Hematopoietic multipotent progenitor cell treated with erythropoietin and hydrocortisone succinate and interleukin-3 and kit ligand, for 15 days (in vitro differentiated cells): ENCODE measurements around the gene CASR.

ENCODE experiments used
- DNase-seq: peaks from one replicate; pipeline ENCODE4 v3.0.0-alpha.2; 2015; ENCODE audit warnings: low spot score

CASR gene

DNA sequence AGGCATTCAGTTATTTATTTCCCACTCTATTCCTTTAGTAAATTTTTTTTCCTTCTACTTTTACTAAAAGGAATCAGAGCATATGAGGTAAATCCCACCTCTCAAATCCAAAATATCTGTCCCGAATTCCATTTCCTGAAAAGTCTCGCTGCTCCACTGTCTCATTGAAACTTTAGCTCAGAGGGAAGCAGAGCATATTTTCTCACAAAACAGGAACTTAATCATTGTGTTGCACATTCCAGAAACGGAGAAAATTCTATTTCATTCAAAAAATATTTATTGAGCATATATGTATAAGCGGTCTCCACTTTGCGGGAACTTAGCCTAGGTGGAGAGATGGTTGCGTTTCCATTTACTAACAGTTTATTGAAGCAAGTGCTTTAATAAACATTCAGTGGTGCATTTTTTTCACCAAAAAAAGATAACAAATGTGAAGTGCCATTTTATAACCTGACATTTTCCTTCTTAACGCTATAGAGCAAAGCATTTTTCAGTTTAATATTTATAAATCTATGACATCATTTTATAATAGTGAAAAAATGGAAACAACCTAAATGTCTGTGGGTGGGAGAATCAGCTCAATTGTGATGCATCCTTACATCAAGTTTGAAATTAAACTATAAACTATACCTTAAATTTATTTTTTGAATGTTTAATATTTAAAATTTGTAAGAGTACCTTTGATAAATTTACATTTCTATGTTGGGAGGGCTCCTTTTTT, 74.3 kb downstream of the CASR start:
- DNase-seq = no peak

GRCh38 chr3:122258757-122259371, 75.4 kb downstream of the CASR start:
- peak; percentile 5 for DNase-seq

GRCh38 chr3:122260206-122260605, 76.7 kb downstream of the CASR start:
- no peak for DNase-seq

DNA sequence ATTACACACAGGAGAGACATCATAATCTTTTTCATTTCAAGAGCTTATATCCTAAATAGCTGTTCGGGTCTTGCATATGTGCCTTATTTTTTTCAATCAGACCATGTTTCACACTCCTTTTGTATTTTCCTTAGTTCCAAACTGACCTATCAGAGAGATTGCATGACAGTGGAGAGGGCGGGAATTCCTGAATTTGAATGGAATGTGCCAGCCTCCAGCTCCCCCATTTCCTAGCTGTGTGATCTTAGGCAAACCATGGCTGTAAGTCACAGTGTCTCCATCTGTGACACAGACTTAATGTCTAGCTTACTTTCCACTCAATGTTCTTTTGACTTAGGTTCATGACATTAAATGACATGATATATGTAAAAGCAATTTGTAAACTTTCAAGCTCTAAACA, 79.6 kb downstream of the CASR start:
- DNase-seq = no peak

- DNase-seq = no peak
Measured at GRCh38 chr3:122263974-122264588, 80.6 kb downstream of the CASR start.

- no peak for DNase-seq
Measured at GRCh38 chr3:122265957-122266356, 82.5 kb downstream of the CASR start.

DNA sequence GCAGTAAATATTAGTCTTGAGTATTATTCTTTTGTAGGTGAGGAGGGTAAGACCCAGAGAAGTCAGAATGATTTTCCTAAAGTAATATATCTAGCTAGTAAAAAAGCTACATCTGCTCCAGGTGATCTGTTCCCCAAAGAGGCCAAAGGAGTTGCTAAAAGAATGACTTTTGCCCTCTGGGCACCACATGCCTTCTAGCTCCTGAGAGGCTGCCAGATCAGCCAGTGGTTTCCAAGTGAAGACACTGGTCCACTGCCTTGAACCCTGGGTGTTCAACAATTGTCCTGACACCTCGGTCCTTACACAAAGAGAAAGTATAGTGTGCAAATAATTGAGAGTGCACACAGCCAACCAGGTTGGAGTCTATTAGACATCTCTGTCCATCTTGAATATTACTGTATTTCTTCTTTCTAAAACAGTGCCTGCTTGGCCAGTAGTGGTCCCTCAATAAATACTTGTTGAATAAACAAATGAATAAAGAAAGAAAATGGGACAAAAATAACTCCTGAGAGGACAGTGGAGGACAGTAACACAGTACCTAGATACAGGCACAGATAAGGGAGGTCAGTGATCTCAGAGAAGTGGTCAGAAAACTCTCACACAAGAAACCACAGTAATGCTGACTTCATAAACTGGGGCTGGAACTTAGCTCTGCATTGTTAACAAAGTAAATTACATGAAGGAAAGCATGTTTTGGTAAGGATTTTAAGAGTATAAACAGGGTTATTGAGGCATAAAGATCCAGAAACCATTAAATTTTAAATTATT, 85.0 kb downstream of the CASR start:
- DNase-seq = no peak

DNA sequence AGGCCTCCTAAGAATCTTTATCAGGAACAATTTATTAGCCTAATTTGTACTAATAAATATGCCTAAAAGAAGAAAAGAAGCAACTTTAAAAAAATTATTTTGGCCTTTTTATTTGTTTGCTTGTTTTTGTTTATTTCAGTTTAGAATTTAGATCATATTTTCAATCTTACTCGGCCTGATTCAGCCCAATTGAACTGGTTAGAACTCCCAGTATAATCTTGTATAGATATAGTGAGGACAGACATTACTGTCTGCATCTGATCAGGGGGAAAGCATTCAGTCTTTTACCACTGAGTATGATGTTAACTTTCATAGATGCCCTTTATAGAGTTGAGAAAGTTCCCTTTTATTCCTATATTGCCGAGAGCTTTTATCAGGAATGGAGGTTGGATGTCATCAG, 85.6 kb downstream of the CASR start:
- DNase-seq = no peak

- DNase-seq = no peak
Measured at GRCh38 chr3:122271246-122271898, 87.9 kb downstream of the CASR start.

- DNase-seq = no peak
Measured at GRCh38 chr3:122272879-122273278, 89.4 kb downstream of the CASR start.

DNA sequence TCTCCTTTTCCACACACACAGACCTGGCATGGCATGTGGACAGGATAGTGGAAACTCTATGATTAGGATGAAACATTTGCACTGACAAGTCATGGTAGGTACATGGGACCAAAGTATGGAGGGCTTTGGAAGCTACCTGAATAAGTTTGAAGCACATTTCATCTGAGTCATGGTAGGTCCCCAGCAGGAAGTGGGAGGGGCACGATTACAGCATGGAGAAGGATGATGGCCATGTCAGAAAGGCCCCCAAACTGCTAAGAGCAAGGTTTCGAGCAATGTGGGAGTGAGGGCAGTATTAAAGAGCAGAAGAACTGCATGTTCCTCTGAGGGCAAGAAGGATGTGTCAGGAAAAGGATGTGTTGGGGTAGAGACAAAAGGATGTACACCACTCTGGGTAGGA, 90.0 kb downstream of the CASR start:
- no peak for DNase-seq

- no peak for DNase-seq
Measured at GRCh38 chr3:122281891-122282290, 98.4 kb downstream of the CASR start.

DNA sequence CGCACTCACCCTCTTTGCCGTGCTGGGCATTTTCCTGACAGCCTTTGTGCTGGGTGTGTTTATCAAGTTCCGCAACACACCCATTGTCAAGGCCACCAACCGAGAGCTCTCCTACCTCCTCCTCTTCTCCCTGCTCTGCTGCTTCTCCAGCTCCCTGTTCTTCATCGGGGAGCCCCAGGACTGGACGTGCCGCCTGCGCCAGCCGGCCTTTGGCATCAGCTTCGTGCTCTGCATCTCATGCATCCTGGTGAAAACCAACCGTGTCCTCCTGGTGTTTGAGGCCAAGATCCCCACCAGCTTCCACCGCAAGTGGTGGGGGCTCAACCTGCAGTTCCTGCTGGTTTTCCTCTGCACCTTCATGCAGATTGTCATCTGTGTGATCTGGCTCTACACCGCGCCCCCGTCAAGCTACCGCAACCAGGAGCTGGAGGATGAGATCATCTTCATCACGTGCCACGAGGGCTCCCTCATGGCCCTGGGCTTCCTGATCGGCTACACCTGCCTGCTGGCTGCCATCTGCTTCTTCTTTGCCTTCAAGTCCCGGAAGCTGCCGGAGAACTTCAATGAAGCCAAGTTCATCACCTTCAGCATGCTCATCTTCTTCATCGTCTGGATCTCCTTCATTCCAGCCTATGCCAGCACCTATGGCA, 100.5 kb downstream of the CASR start:
- no peak for DNase-seq

DNA sequence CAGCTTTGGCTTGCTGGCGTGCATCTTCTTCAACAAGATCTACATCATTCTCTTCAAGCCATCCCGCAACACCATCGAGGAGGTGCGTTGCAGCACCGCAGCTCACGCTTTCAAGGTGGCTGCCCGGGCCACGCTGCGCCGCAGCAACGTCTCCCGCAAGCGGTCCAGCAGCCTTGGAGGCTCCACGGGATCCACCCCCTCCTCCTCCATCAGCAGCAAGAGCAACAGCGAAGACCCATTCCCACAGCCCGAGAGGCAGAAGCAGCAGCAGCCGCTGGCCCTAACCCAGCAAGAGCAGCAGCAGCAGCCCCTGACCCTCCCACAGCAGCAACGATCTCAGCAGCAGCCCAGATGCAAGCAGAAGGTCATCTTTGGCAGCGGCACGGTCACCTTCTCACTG, 101.0 kb downstream of the CASR start:
- DNase-seq = no peak

DNA sequence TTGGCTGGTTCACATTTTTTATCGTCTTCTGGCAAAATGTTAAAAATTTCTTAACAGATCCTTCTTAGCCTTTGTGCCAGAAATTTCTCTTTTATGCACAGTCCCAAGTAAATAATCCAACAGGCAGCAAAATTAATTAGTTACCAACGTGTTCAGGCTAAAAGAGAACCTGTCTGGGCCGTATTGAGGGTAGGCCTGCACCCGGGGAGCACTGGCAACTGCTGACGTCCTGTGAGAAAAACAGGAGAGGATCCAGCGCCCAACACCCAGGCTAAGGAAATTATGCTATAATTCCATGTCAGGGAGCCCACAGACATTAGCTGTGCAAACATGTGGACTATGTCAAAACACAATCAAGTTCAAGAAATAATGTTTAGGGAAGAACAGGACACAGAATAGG, 110.9 kb downstream of the CASR start:
- no peak for DNase-seq

DNA sequence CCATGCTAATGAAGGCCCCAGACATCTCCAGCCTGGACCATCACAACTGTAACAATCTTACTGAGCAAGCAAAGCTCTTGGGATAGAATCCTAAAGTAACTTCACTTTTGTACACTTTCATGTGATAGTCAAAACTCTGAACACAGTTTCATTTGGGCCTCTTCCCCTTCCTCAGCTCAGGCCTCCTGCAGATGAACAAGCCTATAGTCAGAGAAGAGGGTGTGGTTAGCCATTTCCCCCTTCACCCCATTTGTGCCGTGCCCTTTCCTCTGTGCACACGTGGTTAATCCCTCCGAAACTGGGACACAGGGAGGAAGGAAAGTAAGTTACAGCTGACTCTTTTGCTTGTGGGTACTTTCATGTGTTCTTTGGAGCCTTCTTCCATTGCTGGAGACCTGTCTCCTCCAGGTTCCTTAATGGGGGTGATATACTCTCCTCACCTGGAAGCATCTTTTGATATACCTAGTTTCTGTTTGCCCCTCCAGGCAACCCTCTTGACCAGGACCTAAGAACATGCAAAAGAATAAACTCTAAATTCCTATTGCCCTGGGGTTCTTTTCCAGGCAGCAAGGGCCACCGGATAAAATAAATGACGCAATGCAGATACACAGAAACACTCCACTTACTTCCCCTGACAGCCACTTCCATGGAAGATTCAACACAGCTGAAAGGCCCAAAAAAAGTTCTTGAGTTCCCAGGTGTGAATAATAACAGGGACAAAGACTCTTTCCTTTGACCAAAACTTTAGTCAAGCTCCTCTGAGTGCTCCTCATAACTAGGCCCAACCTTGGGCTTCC, 112.0 kb downstream of the CASR start:
- no peak for DNase-seq

DNA sequence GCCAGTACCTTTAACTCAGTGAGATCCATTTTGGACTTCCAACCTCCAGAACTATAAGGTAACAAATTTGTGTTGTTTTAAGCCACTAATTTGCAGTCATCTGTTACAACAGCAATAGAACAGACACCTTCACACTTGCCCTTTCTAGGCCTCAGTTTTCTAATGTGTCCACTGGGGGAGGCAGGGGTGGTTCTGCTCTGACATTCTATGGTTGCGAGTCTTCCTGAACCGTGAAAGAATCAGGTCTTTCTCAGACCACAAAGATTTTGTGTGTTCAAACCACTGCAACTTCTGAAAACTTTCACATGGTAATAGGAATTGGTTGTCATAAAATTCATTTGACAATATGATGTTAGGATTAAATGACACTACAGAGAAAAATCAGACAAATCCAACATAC, 114.8 kb downstream of the CASR start:
- DNase-seq = no peak

GRCh38 chr3:122299215-122299614, 115.7 kb downstream of the CASR start:
- no peak for DNase-seq

GRCh38 chr3:122299872-122300460, 116.5 kb downstream of the CASR start:
- DNase-seq = peak; percentile 52

- DNase-seq = no peak
Measured at GRCh38 chr3:122301063-122301462, 117.6 kb downstream of the CASR start.
